GM19240 (cell line): Measurements from ENCODE around the gene HOXA13.

Source experiments
- DNase-seq: peaks from one replicate; pipeline ENCODE4 v3.0.0; 2011; ENCODE audit warnings: low spot score; ENCODE audit not compliant: insufficient read length

HOXA13 gene

DNA sequence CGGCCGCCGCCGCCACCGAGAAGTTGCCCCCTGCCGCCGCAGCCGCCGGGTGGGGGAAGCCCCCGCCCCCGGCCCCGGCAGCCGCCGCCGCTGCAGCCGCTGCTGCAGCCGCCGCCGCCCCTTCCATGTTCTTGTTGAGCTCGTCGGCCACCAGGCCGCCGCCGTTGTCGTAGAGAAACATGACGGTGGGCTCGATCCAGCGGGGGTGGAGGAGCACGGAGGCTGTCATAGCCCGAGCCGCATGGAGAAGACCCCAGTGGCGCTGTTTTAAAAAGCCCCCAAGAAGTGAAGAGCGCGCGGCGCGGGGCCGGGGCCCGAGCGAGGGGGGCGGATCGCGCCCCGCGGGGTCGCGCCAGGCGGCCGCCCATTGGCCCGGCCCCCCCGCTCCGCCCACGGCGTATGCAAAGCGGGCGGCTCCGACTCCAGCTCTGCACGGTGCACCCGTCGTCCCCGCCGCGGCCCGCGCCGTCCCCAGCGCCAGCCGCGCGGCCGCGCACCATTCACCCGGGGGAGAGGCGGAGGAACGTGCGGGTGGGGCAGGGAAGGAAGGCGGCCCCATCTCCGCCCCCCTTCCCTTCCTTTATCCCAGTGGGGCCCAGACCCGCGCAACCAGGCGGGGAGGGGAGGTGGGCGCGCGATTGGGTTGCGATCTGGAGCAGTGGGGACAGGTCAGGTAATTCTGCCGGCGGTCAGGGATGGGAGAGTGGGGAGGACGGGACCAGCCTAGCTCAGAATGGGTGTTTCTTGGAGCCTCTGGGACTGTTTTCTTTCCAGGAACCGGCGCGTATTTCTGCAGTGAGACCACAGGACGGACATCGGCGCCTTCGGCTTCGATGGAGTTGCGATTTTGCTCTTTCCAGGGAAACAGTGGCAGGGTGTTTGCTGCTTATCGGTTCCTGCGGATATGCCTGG is at the start of gene HOXA13:
Gene HOXA13, minus strand, starts transcription at position 243 of the 912 bp plus-strand sequence. Its CDS starts 14 bp downstream, at position 229.
- DNase-seq = no peak

DNA sequence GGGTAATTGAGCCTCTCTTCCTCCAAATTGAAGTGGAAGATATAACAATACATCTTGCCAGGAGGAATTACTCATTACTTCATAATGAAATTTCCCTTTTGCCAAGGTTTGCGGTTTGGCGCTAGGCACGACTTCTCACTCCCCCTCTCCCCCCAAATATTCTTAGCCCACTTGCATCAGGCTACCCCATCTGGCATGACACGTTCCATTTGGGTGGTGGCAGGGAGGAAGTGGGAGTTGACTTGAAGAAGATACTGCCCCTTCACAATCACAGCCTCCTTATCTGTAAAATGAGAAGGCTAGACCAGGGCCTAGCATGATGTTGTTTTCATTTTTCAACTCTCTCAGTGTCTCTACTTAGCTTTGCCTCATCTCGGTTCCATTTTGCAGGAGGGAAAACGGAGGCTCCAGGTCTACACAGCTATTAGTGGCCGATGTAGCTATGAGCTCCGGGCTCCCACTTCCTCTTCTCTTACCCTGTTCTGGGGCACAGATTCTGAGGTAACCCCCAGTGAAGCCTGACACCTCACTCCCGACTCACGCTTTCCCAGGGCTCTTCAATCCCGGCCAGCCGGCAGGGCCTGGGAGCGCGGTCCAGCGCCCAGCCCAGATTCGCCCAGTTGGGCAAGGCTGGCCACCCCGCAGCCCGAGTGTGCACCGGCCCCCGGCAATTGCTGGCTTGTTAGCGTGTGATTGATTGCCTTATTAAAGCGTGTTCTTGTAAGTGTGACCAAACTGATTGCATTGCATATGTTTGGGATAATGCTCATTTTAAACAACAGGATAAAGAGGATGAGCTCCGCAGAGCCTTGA is 49.2 kb upstream of the HOXA13 start:
- no peak for DNase-seq

DNA sequence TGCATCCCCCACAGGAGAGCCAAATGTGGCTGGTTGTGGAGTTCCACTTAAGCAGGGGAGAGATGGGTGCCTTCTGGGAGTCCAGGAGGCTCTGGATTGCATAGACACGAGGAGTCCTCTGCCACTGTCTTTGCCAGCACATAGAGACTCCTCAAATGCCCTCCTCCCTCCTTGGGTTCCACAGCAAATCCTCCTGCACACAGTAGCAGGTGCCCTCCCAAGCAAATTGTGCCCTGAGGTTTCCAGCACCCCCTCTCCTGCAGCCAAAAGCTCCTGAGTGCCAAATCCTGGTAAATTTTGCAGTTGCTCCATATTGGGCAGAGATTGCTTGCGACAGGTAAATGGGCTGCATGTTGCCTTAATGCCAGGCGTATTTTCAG is 48.5 kb upstream of the HOXA13 start:
- DNase-seq = no peak

DNA sequence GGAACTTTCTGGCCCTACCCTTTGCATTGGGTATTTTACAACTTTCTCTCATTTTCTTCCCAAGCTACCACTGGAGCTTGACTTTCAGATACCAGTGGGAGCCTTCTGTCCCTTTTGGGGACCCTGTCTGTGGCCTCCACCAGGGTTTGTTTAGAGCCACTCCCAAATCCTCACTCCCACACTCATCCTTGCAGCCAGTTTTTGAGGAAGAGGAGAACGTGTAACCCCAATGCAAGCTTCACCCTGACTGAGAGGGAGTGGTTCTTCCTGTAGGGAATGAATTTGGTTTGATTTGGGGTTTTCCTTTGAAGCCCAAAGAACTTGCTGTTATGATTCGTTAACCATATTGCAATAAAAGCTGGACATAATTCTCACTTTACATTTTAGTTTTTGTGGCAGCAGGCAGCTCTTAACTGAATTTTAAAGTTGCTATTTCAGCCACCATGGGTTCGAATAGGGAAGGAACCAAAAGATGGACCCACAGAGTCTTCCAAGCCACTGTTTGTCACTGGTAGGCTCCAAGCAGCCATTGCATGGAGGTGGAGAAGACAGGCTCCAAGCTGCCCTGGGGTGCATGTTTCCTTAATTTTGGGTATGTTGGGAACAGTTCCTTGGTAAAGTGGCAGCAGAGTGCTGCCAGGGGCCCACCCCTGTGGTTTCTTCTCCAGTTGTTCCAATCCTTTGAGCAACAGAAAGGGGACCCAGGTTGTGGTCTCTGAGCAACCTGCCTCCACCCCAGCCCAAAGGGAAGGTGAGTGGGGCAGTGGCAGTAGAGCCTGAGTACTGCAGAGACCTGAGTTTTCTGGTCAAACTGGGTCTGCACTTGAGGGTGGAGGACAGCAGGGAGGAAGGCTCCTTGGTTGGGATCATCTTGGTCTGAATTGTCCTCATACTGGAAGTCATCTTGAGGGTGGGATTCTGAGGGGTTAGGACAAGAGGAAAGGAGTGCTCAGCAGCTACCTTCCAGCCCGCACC is 47.8 kb upstream of the HOXA13 start:
- no peak for DNase-seq

DNA sequence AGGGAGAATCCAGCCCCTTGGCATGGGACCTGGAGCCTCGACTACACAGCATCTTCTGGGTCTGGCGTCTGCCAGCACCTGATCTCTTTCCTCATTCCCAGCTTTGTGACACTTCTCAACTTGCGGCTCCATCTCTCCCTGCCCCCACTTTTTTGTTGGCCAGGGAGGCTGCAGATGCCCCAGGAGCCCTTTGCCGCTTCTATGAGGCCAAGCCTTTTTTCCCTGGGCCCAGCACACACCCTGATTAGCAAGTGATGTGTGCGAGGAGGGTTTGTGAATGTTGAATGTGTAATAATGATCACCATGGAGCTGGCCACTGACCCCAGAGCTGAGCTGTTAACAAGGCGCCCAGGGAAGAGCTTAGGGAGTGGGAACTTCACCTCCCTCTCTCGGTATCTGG is 47.1 kb upstream of the HOXA13 start:
- DNase-seq = no peak

DNA sequence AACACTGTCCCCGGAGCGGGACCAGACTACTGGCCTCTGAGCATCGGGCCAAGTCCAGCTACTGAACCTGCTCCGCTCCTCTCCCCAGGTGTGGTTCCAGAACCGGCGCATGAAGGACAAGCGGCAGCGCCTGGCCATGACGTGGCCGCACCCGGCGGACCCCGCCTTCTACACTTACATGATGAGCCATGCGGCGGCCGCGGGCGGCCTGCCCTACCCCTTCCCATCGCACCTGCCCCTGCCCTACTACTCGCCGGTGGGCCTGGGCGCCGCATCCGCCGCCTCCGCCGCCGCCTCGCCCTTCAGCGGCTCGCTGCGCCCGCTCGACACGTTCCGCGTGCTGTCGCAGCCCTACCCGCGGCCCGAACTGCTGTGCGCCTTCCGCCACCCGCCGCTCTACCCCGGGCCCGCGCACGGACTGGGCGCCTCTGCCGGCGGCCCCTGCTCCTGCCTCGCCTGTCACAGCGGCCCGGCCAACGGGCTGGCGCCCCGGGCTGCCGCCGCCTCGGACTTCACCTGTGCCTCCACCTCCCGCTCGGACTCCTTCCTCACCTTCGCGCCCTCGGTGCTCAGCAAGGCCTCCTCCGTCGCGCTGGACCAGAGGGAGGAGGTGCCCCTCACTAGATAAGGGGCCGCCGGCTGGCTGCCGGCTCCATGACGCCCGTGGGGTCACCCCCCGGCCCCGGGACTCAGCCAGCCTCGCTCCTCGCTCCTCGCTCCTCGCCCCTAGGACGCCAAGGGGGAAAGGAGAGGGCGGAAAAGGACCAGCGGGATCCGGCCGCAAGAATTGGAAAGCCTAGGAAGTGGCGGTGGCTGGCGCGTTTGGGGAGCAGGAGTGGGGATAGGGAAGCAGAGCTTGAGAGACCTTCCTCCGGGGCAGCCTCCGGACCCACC is 46.2 kb upstream of the HOXA13 start:
- DNase-seq = no peak

DNA sequence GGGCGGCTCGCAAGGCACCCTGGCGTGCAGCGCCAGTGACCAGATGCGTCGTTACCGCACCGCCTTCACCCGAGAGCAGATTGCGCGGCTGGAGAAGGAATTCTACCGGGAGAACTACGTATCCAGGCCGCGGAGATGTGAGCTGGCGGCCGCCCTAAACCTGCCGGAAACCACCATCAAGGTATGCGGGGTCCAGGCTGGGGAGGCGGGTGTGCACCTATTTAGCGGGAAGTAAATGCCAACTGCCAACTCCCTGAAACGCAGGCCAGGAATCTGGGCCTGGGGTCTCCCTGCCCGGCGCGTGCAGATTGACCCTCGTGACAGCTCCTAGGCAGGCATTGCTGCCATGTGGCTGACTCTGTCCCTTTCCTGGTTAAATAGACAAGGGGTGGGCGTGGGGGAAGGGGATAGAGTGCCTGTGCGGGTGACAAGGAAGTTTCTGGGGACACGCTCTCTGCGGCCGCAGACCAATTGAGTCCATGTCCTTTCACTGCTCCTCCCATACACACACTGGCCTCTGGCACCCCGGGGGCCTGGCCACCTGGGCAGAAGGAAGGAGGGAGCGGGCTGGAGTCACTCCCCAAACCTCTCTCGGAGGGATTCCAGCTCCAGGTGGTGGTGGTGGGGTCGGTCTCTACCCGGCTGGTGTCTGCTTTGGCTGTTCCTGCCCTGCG is 45.4 kb upstream of the HOXA13 start:
- no peak for DNase-seq

DNA sequence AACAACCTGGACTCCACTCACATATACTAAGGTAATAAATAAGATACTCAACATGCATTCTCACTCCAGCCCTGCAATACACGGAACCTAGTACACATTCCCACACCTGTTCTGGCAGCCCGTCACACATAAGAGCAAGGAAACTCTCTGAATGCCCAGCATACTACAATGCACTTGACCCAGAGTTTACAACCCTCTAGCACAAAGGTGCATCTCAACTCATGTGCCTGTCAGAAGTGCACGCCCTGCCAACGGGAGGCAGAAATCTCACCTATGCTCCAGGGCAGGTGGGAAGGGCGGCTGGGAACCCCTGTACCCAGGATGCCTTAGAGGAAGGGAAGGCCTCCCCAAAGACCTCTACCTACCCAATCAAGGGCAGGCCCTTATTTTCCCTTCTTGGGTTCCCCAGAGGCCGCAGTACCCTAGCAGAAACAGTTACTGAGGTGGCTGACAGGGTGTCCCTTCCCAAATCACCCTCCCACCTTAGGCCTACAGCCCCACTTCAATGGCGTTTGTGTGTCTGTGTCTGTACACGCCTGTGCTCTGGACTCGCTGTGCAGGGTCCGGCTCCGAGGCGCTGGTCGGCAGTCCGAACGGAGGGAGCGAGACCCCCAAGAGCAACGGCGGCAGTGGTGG is 44.7 kb upstream of the HOXA13 start:
- no peak for DNase-seq

DNA sequence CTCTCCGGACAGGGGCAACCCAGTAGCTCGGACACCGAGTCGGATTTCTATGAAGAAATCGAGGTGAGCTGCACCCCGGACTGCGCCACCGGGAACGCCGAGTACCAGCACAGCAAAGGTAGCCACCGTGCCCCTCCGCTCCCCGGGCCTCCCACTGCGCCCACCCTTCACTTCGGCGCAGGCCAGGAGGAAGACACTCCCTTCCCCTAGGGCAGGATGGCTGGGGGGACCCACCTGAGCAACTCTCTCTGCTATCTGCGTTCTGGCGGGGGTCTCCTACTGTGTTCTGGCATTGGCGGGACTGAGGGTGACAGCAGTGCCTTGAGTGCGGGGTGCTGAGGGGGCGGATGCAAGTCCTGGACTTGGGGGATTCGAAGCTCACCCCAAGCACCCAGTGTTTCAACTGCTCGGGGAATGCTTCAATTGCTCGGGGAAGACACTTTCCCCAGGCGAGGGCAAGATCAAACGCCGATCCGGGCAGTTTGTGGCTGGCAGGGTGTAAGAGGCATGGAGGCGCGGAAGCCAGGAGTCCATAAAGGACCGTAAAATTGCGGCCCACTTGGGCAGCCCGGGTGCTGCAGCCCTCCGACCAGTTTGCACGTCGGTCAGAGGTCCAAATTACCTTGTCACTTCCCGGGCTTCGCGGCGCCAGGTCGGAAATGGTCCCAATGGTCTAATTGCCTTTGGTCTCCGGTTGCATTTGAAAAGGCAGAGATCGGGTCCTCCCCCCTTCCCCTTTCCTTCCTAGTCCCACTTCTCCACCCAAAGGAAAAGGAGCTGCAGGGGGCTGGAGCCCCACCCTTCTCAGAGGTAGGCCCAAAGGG is 43.7 kb upstream of the HOXA13 start:
- DNase-seq = no peak

DNA sequence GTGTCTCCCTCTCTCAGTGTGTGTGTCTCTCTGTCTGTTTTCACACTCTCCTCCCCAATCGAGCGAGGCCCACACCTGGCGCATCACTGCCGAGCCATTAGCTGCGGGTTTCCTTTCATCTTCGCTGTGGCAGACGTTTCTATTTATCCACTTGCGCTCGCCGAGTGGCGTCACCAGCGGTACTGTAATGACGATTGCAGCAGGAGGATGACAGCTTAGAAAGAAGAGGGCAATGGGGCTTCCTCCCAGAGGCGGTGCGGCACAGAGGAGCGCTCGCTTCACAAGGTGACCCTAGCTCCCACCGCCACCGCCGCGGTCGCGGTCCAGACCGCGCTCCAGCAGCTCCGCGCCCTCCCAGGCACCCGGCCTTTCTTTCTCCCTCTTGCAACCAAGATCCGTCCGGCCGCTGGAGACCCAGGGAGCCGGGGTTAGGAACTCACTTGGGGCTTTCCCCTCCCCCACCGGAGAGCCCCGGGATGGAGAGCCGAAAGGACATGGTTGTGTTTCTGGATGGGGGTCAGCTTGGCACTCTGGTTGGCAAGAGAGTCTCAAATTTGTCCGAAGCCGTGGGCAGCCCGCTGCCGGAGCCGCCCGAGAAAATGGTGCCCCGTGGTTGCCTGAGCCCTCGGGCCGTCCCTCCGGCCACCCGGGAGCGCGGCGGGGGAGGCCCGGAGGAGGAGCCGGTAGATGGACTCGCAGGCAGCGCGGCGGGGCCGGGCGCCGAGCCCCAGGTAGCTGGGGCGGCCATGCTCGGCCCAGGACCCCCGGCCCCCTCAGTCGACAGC is 42.9 kb upstream of the HOXA13 start, which contains the start of gene EVX1:
Gene EVX1, plus strand, starts transcription at position 248 of the 785 bp plus-strand sequence. Its CDS starts 229 bp downstream, at position 477.
- DNase-seq = no peak

DNA sequence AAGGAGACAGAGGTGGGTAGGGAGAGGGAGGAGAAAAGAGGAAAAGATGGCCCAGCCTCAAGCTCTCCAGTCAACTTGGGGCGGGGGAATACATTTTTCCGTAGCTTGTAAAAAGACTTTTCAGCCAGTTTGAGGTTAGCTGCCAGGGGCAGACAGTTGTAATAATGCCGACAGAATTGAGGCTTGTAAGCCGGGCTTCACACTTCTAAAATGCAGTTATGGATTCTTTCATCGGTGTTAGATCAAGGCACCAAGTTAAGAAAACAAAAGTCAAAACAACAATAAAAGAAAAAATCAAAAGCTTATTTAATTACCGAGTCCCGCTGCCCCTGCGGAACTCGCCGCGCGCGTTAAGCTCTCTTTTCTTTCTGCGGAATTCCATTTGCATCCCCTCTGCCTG is 42.3 kb upstream of the HOXA13 start:
- no peak for DNase-seq

DNA sequence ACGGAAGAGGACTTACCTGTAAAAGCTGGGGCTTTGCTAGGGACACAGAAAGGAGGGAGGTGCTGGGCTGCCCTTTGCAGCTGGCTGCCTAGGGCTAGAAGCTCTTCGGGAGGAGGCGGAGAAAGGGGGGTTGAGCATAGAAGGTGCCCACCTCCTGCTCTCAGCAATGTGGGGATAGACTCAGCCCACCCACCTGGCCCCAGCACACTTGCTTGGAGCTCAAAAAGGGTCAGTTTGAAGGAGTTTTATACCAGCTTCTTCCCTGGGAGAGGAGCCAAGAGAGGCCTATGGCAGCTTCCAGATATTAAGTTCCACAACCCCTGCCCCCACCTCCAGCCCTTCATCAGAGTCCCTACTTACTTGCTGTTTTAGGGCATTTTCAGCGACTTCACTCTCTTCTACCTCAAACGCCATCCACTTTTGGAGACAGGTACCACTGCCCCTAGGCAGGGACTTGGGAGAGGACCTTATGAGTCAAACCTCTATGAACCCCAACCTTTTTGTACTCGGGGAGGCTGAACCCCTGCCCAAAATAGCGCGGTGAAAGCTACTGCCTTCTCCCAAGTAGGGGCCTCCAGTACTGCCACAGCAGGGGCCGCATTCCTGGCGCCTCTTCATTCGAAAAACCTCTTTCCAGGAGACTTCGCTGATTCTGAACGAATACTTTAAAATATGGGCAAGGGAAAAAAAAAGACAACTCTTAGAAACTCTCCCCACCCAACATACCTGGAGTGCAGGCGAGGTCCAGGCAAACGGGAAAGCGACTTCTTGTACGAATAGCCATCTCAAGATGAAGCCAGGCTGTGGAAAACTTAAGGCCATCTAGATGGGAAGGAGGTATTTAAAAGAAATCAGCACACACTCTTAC is 41.5 kb upstream of the HOXA13 start:
- DNase-seq = no peak

DNA sequence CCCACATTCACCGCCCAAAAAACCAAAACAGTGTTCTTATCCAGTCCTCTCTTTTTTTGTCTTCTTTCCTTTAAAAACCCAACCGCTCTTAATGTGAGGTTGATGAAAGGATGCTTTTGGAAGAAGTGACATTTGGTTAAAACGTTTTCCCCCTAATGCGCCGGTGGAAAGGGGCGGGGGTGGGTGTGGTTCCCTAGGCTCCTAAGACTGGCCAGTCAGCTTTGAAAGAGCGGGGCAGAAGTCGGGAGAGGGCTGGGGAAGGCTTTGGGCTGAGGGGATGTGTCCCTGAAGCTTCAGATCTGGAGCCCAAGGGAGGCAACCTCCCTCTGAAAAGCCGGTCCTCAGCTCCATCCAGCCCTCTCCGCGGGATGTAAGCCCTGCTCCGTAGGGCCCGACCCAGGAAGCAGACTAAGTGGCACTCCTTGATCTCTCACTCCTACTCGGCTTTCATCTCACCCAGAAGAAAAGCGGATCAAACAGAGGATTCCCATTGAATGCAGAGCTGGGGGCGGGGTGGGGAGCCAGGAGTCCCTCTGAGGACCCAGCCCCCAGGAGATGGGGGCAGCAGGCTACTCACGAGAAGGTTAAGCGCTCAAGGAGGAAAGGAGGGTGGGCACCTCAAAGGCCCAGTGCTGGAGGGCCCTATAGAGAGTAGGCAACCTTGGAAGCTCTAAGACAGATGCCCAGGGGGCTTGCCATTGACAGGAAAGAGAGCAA is 40.3 kb upstream of the HOXA13 start:
- DNase-seq = no peak

DNA sequence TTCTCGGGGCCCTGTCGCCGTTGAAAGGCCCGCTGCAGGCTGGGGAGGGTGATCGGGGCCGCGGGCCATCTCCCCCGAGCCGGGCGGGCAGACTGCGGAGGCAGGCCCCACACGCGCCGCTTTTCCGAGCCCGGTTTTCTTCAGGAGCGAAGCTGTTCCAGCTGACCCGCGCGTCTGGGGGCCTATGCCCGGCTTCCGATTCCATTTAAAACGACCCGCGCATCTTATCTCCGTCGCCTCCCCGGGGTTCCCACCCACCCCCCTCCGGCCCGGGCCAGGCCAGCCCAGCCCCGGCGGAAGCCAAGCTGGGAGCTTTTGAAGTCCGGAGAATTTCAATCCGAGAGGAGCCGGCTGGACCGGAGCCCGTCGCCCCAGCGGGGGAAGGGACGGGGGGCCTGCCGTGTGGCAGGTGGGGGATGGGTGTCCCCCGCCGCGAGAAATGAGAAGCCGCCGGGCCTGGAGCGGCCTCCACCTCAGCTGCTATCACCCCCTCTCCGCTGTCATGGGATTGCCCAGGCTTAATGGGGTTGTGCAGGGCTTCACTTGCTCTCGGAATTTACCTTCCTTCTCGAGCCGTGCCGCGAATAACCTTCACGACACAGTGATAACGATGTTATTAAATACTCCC is 39.6 kb upstream of the HOXA13 start:
- DNase-seq = no peak

DNA sequence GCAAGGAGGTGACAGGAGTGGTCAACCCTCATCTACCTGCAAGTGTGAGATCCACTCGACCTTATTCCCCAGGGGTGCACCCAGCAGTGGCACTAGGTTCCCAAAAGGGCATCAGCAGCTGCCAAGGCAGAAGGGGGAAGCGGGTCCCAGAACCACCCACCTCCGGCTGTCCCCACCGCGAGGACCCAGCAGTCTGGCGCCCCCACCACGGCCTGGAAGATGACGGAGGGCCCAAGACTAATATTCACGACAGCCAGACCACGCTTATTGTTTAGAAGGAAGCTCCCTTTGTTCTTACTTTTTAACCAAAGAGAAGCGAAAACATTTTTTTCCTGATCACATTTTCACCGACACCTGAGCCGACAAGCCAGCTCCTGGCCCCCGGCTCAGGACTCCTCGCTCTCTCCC is 39.1 kb upstream of the HOXA13 start:
- no peak for DNase-seq
